Adrenal gland (tissue), 12 donors: ENCODE results near the gene TOLLIP. TPM values are rescaled to one million over a fixed set of nuclear protein-coding genes. Genes with fewer than 3 reads are reported as not detected.

Source experiments
- DNase-seq, 7 donors: peaks; one replicate each; pipeline ENCODE4 v3.0.0-alpha.2; 2019 to 2020
- H3K27ac ChIP-seq, 5 donors: fragments of 200-600 bp; sonication (generic) in 4 of 5; 1 replicate in 3 of 5; 2 replicates in 2 of 5; pipeline versions ENCODE4 v1.5.1 to v1.8.0; 2016 to 2020; ENCODE audit warnings: mild to moderate bottlenecking in 1 of 5
- H3K27me3 ChIP-seq: fragments of 200-600 bp; 2 replicates; pipeline ENCODE4 v1.8.0; 2021
- H3K36me3 ChIP-seq, 2 donors: fragments of 200-600 bp; replicated peaks in 1 of 2; 1 replicate in 1 of 2; 2 replicates in 1 of 2; pipeline versions ENCODE4 v1.5.1 to v1.8.0; 2018 to 2022
- H3K4me1 ChIP-seq, 2 donors: fragments of 200-600 bp; replicated peaks in 1 of 2; 1 replicate in 1 of 2; 2 replicates in 1 of 2; pipeline versions ENCODE4 v1.5.1 to v1.8.0; 2018 to 2021
- H3K4me3 ChIP-seq, 4 donors: fragments of 200-600 bp; sonication (generic) in 3 of 4; one replicate each; pipeline ENCODE4 v1.5.1; 2016 to 2018
- H3K9me3 ChIP-seq, 3 donors: fragments of 200-600 bp; sonication (generic) in 1 of 3; replicated peaks in 1 of 3; 1 replicate in 2 of 3; 2 replicates in 1 of 3; pipeline versions ENCODE4 v1.5.1 to v1.8.0; 2016 to 2021
- POLR2A ChIP-seq, 2 donors: fragments of 450-650 bp; IDR thresholded peaks; one replicate each; pipeline ENCODE4 v1.6.1; 2017; ENCODE audit warnings: antibody characterized with exemption in 2 of 2, mild to moderate bottlenecking in 2 of 2, moderate library complexity in 1 of 2
- WGBS, 4 donors: extraction: QIAGEN DNeasy Blood & Tissue Kit in 2 of 4; methylation state at CpG; one replicate each; pipeline versions ENCODE4 v1.1.5 to v1.1.7; 2013 to 2017; 5-methylcytosine and 5-hydroxymethylcytosine counted together
- intact Hi-C, 2 donors: fragments of 100-400 bp; cut with DNase I; formaldehyde crosslinking; loops; one replicate each; pipeline versions ENCODE4 v1.14.1 to v1.15.0; 2022 to 2023
- polyA plus RNA-seq, 3 donors: library from polyadenylated mRNA; stranded (reverse); fragments of 200-250 nt in 2 of 3; fragments of 350-450 nt in 1 of 3; fragmentation: Illumina TruSeq in 1 of 3; extraction: RNeasy Lipid Tissue Mini Kit (QIAGEN cat#74804) in 1 of 3; gene quantifications; one replicate each; pipeline ENCODE4 v1.2.3, GENCODE V29; 2013 to 2014
- total RNA-seq, 9 donors: library from RNA; depleted of rRNA in 4 of 9; stranded (reverse); fragments of >200 nt in 4 of 9; fragments of 120-200 nt in 1 of 9; fragmentation: NEBNext Ultra II Directional in 1 of 9; extraction: Animal tissue kit (Norgen Biotek cat#: 25700) in 1 of 9; gene quantifications; one replicate each; pipeline versions ENCODE4 v1.1.0 to v1.2.4, GENCODE V29; 2013 to 2023
- TF ChIP-seq, protein P1 (sequence below), 6 experiments: fragments of 450-650 bp in 4 of 6; fragments of 200-600 bp in 2 of 6; sonication (generic) in 1 of 6; IDR thresholded peaks; 1 replicate in 5 of 6; 2 replicates in 1 of 6; pipeline versions ENCODE4 v1.5.1 to v1.8.0; 2016 to 2021; ENCODE audit warnings: antibody characterized with exemption in 6 of 6, mild to moderate bottlenecking in 2 of 6, moderate library complexity in 1 of 6
- donor health status: healthy with polysubstance abuse.
- donor health status: Bipolar disorder and iron deficiency.
- donor health status: DM: yes; HTN: yes; CAD: no.
- donor health status: DM: no; HTN: no; CAD: no.
- donor health status: DM: no; HTN: no; CAD: no.
- donor health status: DM: yes; HTN: yes; CAD: no.

TOLLIP gene
- total and polyA plus RNA-seq, 12 donors, result 18.9 to 84.1 (median 66.3) TPM

DNA sequence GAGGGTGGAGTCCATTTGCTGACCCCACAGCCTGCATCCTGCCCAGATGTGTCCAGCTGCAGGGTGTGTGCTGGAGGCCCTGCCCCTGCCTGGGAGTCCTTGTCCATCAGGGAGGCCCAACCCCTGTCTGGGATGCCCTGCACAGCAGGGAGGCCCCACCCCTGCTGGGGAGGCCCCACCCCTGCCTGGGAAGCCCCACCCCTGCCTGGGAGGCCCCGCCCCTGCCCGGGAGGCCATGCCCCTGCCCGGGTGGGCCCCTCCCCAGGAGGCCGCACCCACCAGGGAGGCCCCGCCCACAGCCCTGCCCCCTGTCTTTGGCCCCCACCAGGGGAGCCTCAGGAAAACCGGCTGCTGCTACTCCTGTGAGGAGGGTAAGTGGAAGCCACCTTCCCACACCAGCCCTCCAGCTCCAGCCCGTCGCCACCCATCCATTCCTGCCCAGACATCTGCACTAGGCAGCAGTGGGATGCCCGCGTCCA, 49.4 kb downstream of the TOLLIP start:
- DNase-seq, result peak in 1 of 7 donors; percentile 28
- H3K27me3 ChIP-seq, result no peaks in the 10 kb centered on the region
- H3K9me3 ChIP-seq, result no peaks in the 10 kb centered on the region
- no peak overlapping the region for H3K27ac ChIP-seq
- WGBS, 4 donors, result 53 to 72% (median 65%) methylated on average over 2 to 10 of the region's 10 CpGs
- no peak for TF ChIP-seq POLR2A (IDR thresholded peaks at IDR 0.05)
- TF ChIP-seq, protein P1, sequence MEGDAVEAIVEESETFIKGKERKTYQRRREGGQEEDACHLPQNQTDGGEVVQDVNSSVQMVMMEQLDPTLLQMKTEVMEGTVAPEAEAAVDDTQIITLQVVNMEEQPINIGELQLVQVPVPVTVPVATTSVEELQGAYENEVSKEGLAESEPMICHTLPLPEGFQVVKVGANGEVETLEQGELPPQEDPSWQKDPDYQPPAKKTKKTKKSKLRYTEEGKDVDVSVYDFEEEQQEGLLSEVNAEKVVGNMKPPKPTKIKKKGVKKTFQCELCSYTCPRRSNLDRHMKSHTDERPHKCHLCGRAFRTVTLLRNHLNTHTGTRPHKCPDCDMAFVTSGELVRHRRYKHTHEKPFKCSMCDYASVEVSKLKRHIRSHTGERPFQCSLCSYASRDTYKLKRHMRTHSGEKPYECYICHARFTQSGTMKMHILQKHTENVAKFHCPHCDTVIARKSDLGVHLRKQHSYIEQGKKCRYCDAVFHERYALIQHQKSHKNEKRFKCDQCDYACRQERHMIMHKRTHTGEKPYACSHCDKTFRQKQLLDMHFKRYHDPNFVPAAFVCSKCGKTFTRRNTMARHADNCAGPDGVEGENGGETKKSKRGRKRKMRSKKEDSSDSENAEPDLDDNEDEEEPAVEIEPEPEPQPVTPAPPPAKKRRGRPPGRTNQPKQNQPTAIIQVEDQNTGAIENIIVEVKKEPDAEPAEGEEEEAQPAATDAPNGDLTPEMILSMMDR (IDR thresholded peaks at IDR 0.05), result no peak
- intact Hi-C loops, result no loop called here
- H3K4me3 ChIP-seq, result no peak overlapping the region
- H3K4me1 ChIP-seq, result peaks cover 10 to 12% of the 10 kb centered on the region in 2 donors
- no peaks in the 10 kb centered on the region for H3K36me3 ChIP-seq

GRCh38 chr11:1259561-1259960, 49.9 kb downstream of the TOLLIP start:
- Histone ChIP-seq H3K9me3 (no peaks in the 10 kb centered on the region), H3K27me3 (no peaks in the 10 kb centered on the region), H3K36me3 (no peaks in the 10 kb centered on the region), H3K27ac (no peak overlapping the region), H3K4me1 (peaks cover 10 to 12% of the 10 kb centered on the region in 2 donors), H3K4me3 (no peak overlapping the region)
- no peak for DNase-seq
- intact Hi-C loops, result no loop called here
- 69 to 89% (median 86%) methylated on average over 3 to 9 of the region's 9 CpGs for WGBS, 4 donors
- TF ChIP-seq POLR2A (IDR thresholded peaks at IDR 0.05), result no peak
- TF ChIP-seq, protein P1 (IDR thresholded peaks at IDR 0.05), result no peak

- TF ChIP-seq POLR2A (IDR thresholded peaks at IDR 0.05), result no peak
- TF ChIP-seq, protein P1 (IDR thresholded peaks at IDR 0.05), result no peak
- Histone ChIP-seq H3K27me3 (no peaks in the 10 kb centered on the region), H3K9me3 (no peaks in the 10 kb centered on the region), H3K36me3 (no peaks in the 10 kb centered on the region), H3K4me3 (no peak overlapping the region), H3K4me1 (peaks cover 10 to 12% of the 10 kb centered on the region in 2 donors), H3K27ac (no peak overlapping the region)
- WGBS, 4 donors, result 74 to 81% methylated on average over 7 of the region's 7 CpGs; no CpG with 5 or more reads in 2 of the 4 donors
- intact Hi-C loops, result no loop called here
- no peak for DNase-seq
Measured at GRCh38 chr11:1259076-1259461, 50.4 kb downstream of the TOLLIP start.

- intact Hi-C loops, result no loop called here
- Histone ChIP-seq H3K4me3 (no peak overlapping the region), H3K27ac (no peak overlapping the region), H3K27me3 (no peaks in the 10 kb centered on the region), H3K36me3 (no peaks in the 10 kb centered on the region), H3K4me1 (peaks cover 10 to 12% of the 10 kb centered on the region in 2 donors), H3K9me3 (no peaks in the 10 kb centered on the region)
- no peak for DNase-seq
- TF ChIP-seq POLR2A (IDR thresholded peaks at IDR 0.05), result no peak
- TF ChIP-seq, protein P1 (IDR thresholded peaks at IDR 0.05), result no peak
- 47 to 70% (median 57%) methylated on average over 2 to 13 of the region's 13 CpGs for WGBS, 4 donors
Measured at GRCh38 chr11:1258401-1259075, 50.9 kb downstream of the TOLLIP start.
